ENCODE measurements around the gene IGSF9.

IGSF9 gene, protein sequence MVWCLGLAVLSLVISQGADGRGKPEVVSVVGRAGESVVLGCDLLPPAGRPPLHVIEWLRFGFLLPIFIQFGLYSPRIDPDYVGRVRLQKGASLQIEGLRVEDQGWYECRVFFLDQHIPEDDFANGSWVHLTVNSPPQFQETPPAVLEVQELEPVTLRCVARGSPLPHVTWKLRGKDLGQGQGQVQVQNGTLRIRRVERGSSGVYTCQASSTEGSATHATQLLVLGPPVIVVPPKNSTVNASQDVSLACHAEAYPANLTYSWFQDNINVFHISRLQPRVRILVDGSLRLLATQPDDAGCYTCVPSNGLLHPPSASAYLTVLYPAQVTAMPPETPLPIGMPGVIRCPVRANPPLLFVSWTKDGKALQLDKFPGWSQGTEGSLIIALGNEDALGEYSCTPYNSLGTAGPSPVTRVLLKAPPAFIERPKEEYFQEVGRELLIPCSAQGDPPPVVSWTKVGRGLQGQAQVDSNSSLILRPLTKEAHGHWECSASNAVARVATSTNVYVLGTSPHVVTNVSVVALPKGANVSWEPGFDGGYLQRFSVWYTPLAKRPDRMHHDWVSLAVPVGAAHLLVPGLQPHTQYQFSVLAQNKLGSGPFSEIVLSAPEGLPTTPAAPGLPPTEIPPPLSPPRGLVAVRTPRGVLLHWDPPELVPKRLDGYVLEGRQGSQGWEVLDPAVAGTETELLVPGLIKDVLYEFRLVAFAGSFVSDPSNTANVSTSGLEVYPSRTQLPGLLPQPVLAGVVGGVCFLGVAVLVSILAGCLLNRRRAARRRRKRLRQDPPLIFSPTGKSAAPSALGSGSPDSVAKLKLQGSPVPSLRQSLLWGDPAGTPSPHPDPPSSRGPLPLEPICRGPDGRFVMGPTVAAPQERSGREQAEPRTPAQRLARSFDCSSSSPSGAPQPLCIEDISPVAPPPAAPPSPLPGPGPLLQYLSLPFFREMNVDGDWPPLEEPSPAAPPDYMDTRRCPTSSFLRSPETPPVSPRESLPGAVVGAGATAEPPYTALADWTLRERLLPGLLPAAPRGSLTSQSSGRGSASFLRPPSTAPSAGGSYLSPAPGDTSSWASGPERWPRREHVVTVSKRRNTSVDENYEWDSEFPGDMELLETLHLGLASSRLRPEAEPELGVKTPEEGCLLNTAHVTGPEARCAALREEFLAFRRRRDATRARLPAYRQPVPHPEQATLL

DNA sequence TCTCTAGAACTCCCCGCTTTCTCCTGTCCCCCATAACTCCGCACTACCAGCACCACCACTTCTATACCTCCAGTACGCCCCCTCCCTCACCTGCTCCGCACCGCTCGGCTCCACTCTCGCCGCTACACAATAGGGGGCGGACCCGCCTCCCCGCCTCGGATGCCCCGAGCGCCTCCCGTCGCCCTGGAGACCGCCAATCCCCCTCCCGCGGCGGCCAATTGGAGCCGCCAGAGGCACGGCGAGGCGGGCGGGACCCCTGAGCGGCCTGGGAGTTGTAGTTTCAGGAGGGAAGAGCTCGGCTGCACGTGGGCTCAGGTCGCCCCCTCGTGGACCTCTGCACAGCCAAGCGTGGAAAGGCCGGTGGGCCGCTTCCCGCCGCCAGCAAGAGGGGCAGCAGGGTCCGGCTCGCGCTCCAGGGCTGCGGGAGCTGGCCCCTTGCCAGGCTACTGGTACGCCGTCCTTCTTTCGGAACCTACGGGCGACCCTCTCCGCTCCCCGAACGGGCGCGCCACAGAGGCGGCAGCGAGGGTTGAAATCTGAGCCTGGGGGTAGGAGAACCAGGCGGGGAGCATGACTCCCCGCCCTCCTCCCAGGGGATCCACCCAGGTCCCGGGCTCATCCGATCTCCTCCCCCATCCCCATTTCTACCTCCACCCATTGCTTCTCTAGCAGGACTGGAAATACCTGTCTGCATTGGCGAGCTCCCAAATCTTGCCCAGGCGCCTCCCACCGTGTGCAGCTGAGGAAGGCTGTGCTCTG lies at the start of gene IGSF9:
Gene IGSF9 (minus strand): TSS at position 131 of the 759 bp plus-strand sequence. CDS start 2,159 bp downstream, outside the sequence.
- TF ChIP-seq JUND (IDR thresholded peaks at IDR 0.05; ENCODE audit: low read depth): no peak; the same call in 1 of the 2 replicates
- peak; percentile 93 to 100 for DNase-seq (ENCODE audit: low read depth in 1 of 2, low spot score in 1 of 2)
- in situ Hi-C loops (cut with HindIII; ENCODE audit: low pct_unique_long_range_greater_than_20kb, low sequenced_read_pairs): no loop called here

DNA sequence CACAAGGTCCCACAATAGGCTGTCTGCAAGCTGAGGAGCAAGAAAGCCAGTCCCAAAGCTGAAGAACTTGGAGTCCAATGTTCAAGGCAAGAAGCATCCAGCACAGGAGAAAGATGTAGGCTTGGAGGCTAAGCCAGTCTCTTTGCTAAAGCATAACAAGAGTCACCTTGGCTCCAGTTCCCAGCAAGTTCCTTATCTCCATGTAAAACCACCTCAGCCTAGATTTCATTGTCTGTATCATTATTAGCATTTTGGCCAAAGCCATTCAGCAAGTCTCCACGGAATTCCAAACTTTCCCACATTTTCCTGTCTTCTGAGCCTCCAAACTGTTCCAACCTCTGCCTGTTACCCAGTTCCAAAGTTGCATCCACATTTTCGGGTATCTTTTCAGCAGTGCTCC lies 49.5 kb upstream of the IGSF9 start:
- no peak for TF ChIP-seq JUND (IDR thresholded peaks at IDR 0.05; ENCODE audit: low read depth)
- DNase-seq (ENCODE audit: low read depth in 1 of 2, low spot score in 1 of 2): no peak
- in situ Hi-C loops (cut with HindIII; ENCODE audit: low pct_unique_long_range_greater_than_20kb, low sequenced_read_pairs): no loop called here

GRCh38 chr1:159993911-159994310 lies 48.5 kb upstream of the IGSF9 start:
- in situ Hi-C loops (cut with HindIII; ENCODE audit: low pct_unique_long_range_greater_than_20kb, low sequenced_read_pairs): no loop called here
- no peak for DNase-seq (ENCODE audit: low read depth in 1 of 2, low spot score in 1 of 2)
- TF ChIP-seq JUND (IDR thresholded peaks at IDR 0.05; ENCODE audit: low read depth): no peak

DNA sequence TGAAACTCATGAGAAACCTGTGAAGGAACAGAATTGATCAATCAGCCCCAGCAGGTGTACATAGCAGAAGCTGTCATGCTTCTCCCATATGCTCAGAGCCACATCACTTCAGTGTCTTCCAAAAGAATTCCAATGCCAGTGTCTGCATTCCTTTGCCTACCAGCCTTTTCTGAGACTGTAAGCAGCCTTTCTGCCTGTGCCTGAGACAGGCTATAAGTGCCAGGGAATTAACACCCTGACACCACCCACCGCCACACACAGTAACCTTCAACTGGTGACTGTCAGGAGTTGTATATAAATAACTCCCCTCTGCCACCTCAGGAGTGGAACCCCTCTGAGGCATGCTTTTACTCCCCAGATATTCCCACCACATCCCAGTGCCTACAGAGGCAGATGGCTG lies 46.7 kb upstream of the IGSF9 start:
- DNase-seq (ENCODE audit: low read depth in 1 of 2, low spot score in 1 of 2): peak; percentile 13 to 46
- in situ Hi-C loops (cut with HindIII; ENCODE audit: low pct_unique_long_range_greater_than_20kb, low sequenced_read_pairs): no loop called here
- no peak for TF ChIP-seq JUND (IDR thresholded peaks at IDR 0.05; ENCODE audit: low read depth)

GRCh38 chr1:159991513-159991912 lies 46.1 kb upstream of the IGSF9 start:
- DNase-seq (ENCODE audit: low read depth in 1 of 2, low spot score in 1 of 2): peak in 1 of 2 experiments; percentile 72
- TF ChIP-seq JUND (IDR thresholded peaks at IDR 0.05; ENCODE audit: low read depth): no peak
- in situ Hi-C loops (cut with HindIII; ENCODE audit: low pct_unique_long_range_greater_than_20kb, low sequenced_read_pairs): no loop called here

GRCh38 chr1:159990005-159990404 lies 44.6 kb upstream of the IGSF9 start:
- in situ Hi-C loops (cut with HindIII; ENCODE audit: low pct_unique_long_range_greater_than_20kb, low sequenced_read_pairs): no loop called here
- DNase-seq (ENCODE audit: low read depth in 1 of 2, low spot score in 1 of 2): no peak
- no peak for TF ChIP-seq JUND (IDR thresholded peaks at IDR 0.05; ENCODE audit: low read depth)

- DNase-seq (ENCODE audit: low read depth in 1 of 2, low spot score in 1 of 2): no peak
- in situ Hi-C loops (cut with HindIII; ENCODE audit: low pct_unique_long_range_greater_than_20kb, low sequenced_read_pairs): no loop called here
- no peak for TF ChIP-seq JUND (IDR thresholded peaks at IDR 0.05; ENCODE audit: low read depth)
Observed at GRCh38 chr1:159989581-159989980, 44.2 kb upstream of the IGSF9 start.

GRCh38 chr1:159988006-159988405 lies 42.6 kb upstream of the IGSF9 start:
- DNase-seq (ENCODE audit: low read depth in 1 of 2, low spot score in 1 of 2): no peak
- in situ Hi-C loops (cut with HindIII; ENCODE audit: low pct_unique_long_range_greater_than_20kb, low sequenced_read_pairs): no loop called here
- no peak for TF ChIP-seq JUND (IDR thresholded peaks at IDR 0.05; ENCODE audit: low read depth)

DNA sequence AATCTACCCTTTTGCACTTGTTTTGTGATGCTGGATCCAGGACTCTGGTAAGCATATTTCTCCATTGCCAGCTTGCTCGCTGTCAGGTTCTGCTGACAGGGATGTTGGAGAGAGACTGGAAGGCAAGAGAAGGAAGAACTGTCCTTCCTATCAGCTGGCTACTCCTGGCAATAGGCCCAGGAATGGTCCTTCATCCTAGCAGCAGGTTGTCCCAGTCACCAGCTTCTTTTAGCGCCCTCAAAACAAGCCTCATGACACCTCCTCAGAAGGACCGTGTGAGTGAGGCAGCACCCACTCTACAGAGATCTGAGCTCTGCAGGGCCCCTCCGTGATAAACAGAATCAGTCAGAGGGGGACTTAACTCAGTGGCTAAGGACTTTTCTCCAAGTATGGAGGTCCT lies 41.8 kb upstream of the IGSF9 start:
- no peak for DNase-seq (ENCODE audit: low read depth in 1 of 2, low spot score in 1 of 2)
- TF ChIP-seq JUND (IDR thresholded peaks at IDR 0.05; ENCODE audit: low read depth): no peak
- in situ Hi-C loops (cut with HindIII; ENCODE audit: low pct_unique_long_range_greater_than_20kb, low sequenced_read_pairs): no loop called here

- no peak for DNase-seq (ENCODE audit: low read depth in 1 of 2, low spot score in 1 of 2)
- in situ Hi-C loops (cut with HindIII; ENCODE audit: low pct_unique_long_range_greater_than_20kb, low sequenced_read_pairs): no loop called here
- no peak for TF ChIP-seq JUND (IDR thresholded peaks at IDR 0.05; ENCODE audit: low read depth)
Observed at GRCh38 chr1:159986531-159986930, 41.1 kb upstream of the IGSF9 start.

- TF ChIP-seq JUND (IDR thresholded peaks at IDR 0.05; ENCODE audit: low read depth): no peak
- in situ Hi-C loops (cut with HindIII; ENCODE audit: low pct_unique_long_range_greater_than_20kb, low sequenced_read_pairs): no loop called here
- DNase-seq (ENCODE audit: low read depth in 1 of 2, low spot score in 1 of 2): no peak
Observed at GRCh38 chr1:159986093-159986492, 40.7 kb upstream of the IGSF9 start.

- DNase-seq (ENCODE audit: low read depth in 1 of 2, low spot score in 1 of 2): no peak
- in situ Hi-C loops (cut with HindIII; ENCODE audit: low pct_unique_long_range_greater_than_20kb, low sequenced_read_pairs): no loop called here
- TF ChIP-seq JUND (IDR thresholded peaks at IDR 0.05; ENCODE audit: low read depth): no peak
Observed at GRCh38 chr1:159985473-159985872, 40.1 kb upstream of the IGSF9 start.
